Lung (tissue), 12 donors: Measurements from ENCODE around the gene MYO1F. TPM values are rescaled to one million over a fixed set of nuclear protein-coding genes. Genes with fewer than 3 reads are reported as not detected.

Experiments used
- ATAC-seq: fragments of 200-7000 bp; cut with Tn5 transposase; one replicate; pipeline ENCODE4 v1.9.1; 2020; ENCODE audit warnings: moderate number of reproducible peaks; ENCODE audit not compliant: insufficient read depth, low FRiP score
- DNase-seq, 3 donors: peaks; one replicate each; pipeline ENCODE4 v3.0.0-alpha.2; 2013 to 2017
- H3K27ac ChIP-seq, 2 donors: one replicate each; pipeline ENCODE4 v1.5.1; 2013; ENCODE audit warnings: mild to moderate bottlenecking in 2 of 2, moderate library complexity in 2 of 2, control low read depth in 1 of 2, inconsistent platforms in 1 of 2, low read depth in 1 of 2, low read length in 1 of 2
- H3K27me3 ChIP-seq, 3 donors: one replicate each; pipeline ENCODE4 v1.5.1; 2013; ENCODE audit warnings: low read length in 2 of 3; ENCODE audit not compliant: control insufficient read depth in 3 of 3, insufficient read depth in 3 of 3
- H3K36me3 ChIP-seq, 4 donors: one replicate each; pipeline ENCODE4 v1.5.1; 2013; ENCODE audit warnings: low read length in 4 of 4, mild to moderate bottlenecking in 1 of 4, moderate library complexity in 1 of 4; ENCODE audit not compliant: control insufficient read depth in 4 of 4, insufficient read depth in 4 of 4
- H3K4me1 ChIP-seq, 5 donors: one replicate each; pipeline ENCODE4 v1.5.1; 2013; ENCODE audit warnings: low read length in 5 of 5, mild to moderate bottlenecking in 2 of 5, moderate library complexity in 1 of 5; ENCODE audit not compliant: control insufficient read depth in 5 of 5, insufficient read depth in 5 of 5
- H3K4me3 ChIP-seq: one replicate; pipeline ENCODE4 v1.5.1; 2013; ENCODE audit warnings: mild to moderate bottlenecking, control low read depth, moderate library complexity
- H3K9ac ChIP-seq, 2 donors: one replicate each; pipeline ENCODE4 v1.5.1; 2013; ENCODE audit warnings: low read length in 2 of 2, control low read depth in 1 of 2; ENCODE audit not compliant: insufficient read depth in 1 of 2
- H3K9me3 ChIP-seq, 4 donors: one replicate each; pipeline ENCODE4 v1.5.1; 2013; ENCODE audit warnings: low read length in 3 of 4, mild to moderate bottlenecking in 1 of 4, moderate library complexity in 1 of 4; ENCODE audit not compliant: control insufficient read depth in 4 of 4, insufficient read depth in 3 of 4
- CTCF ChIP-seq: IDR thresholded peaks from 2 replicates; pipeline ENCODE4 v1.5.1; 2012; ENCODE audit warnings: mild to moderate bottlenecking; ENCODE audit errors: control extremely low read depth, extremely low read depth
- WGBS, 2 donors: extraction: QIAGEN DNeasy Blood & Tissue Kit; methylation state at CpG; one replicate each; pipeline ENCODE4 v1.1.7; 2013; 5-methylcytosine and 5-hydroxymethylcytosine counted together
- polyA plus RNA-seq, 2 donors: library from polyadenylated mRNA; stranded (reverse); fragments of 200-250 nt; gene quantifications; one replicate each; pipeline ENCODE4 v1.2.1, GENCODE V29; 2013
- total RNA-seq, 2 donors: library from RNA; depleted of rRNA in 1 of 2; stranded (reverse); fragments of >200 nt in 1 of 2; gene quantifications; one replicate each; pipeline ENCODE4 v1.2.1, GENCODE V29; 2014 to 2021
- donor health status: control.
- donor health status: control.
- donor health status: Bipolar disorder and iron deficiency.
- donor health status: healthy.
- donor health status: DM: yes; HTN: yes; CAD: no.

Gene MYO1F
- total and polyA plus RNA-seq, 4 donors = 23.4 to 127 (median 73.2) TPM

- no peak overlapping the region for H3K9ac ChIP-seq
- H3K4me1 ChIP-seq = peaks cover 0 to 5% (median 0%) of the 10 kb centered on the region in 5 donors
- no peaks in the 10 kb centered on the region for H3K27me3 ChIP-seq
- ATAC-seq (no peak), DNase-seq (no peak)
- H3K9me3 ChIP-seq = no peaks in the 10 kb centered on the region
- H3K27ac ChIP-seq = no peak overlapping the region
- H3K36me3 ChIP-seq = peaks cover 7 to 63% (median 52%) of the 10 kb centered on the region in 4 donors
- H3K4me3 ChIP-seq = no peak overlapping the region
- no peak for TF ChIP-seq CTCF
- 89 to 92% methylated on average over 8 of the region's 8 CpGs for WGBS, 2 donors
Measured at GRCh38 chr19:8483165-8483564, 94.1 kb downstream of the MYO1F start.

GRCh38 chr19:8482696-8483095 lies 94.5 kb downstream of the MYO1F start:
- no peaks in the 10 kb centered on the region for H3K27me3 ChIP-seq
- H3K27ac ChIP-seq = no peak overlapping the region
- H3K4me3 ChIP-seq = no peak overlapping the region
- 94 to 95% methylated on average over 11 of the region's 11 CpGs for WGBS, 2 donors
- no peak for TF ChIP-seq CTCF
- H3K4me1 ChIP-seq = peaks cover 0 to 5% (median 0%) of the 10 kb centered on the region in 5 donors
- peaks cover 2 to 60% (median 50%) of the 10 kb centered on the region in 4 donors for H3K36me3 ChIP-seq
- H3K9me3 ChIP-seq = no peaks in the 10 kb centered on the region
- no peak for DNase-seq
- H3K9ac ChIP-seq = no peak overlapping the region
- no peak for ATAC-seq

GRCh38 chr19:8481616-8482015 lies 95.6 kb downstream of the MYO1F start:
- H3K9ac ChIP-seq = no peak overlapping the region
- ATAC-seq = no peak
- H3K4me1 ChIP-seq = peaks cover 0 to 5% (median 0%) of the 10 kb centered on the region in 5 donors
- H3K27me3 ChIP-seq = no peaks in the 10 kb centered on the region
- H3K9me3 ChIP-seq = no peaks in the 10 kb centered on the region
- peak overlapping the region in 1 of 2 donors; percentile 3 for H3K27ac ChIP-seq
- no peak for DNase-seq
- TF ChIP-seq CTCF = no peak
- WGBS, 2 donors = 85 to 90% methylated on average over 6 of the region's 6 CpGs
- no peak overlapping the region for H3K4me3 ChIP-seq
- H3K36me3 ChIP-seq = peaks cover 0 to 59% (median 46%) of the 10 kb centered on the region in 4 donors

GRCh38 chr19:8481201-8481600 lies 96.0 kb downstream of the MYO1F start:
- Histone ChIP-seq H3K9me3 (no peaks in the 10 kb centered on the region), H3K27ac (peak overlapping the region in 1 of 2 donors; percentile 53), H3K4me1 (peaks cover 0 to 5% (median 0%) of the 10 kb centered on the region in 5 donors), H3K27me3 (no peaks in the 10 kb centered on the region), H3K9ac (no peak overlapping the region), H3K4me3 (no peak overlapping the region), H3K36me3 (peaks cover 0 to 58% (median 45%) of the 10 kb centered on the region in 4 donors)
- ATAC-seq = no peak
- DNase-seq = no peak
- 67 to 87% methylated on average over 11 of the region's 11 CpGs for WGBS, 2 donors
- no peak for TF ChIP-seq CTCF
